IMR-90 (cell line): ENCODE measurements around the gene UST. TPM values are rescaled to one million over a fixed set of nuclear protein-coding genes. Genes with fewer than 3 reads are reported as not detected.

ENCODE experiments used
- ATAC-seq: fragments of 200-7000 bp; cut with Tn5 transposase; 2 replicates; pipeline ENCODE4 v1.9.1; 2020; ENCODE audit warnings: low read depth, mild to moderate bottlenecking, moderate library complexity
- BruUV-seq: library from RNA; stranded (reverse); fragments of 400-500 nt; replicated peaks from 2 replicates; lab custom pipeline; 2021; lab: Mats Ljungman, UMichigan
- CTCF ChIA-PET: fragments of 300-600 bp; formaldehyde crosslinking; extraction: SDS; loops from one replicate; lab custom pipeline; 2021; ENCODE audit warnings: antibody characterized with exemption; lab: Yijun Ruan, JAX
- POLR2A ChIA-PET: fragments of 300-600 bp; sonication (Branson Sonifier 250); formaldehyde crosslinking; loops from one replicate; lab custom pipeline; 2022; ENCODE audit warnings: antibody characterized with exemption; ENCODE audit not compliant: unreplicated experiment; lab: Charles Lee
- DNase-seq: peaks from one replicate; pipeline ENCODE4 v3.0.0; 2013
- H2AFZ ChIP-seq: replicated peaks from 2 replicates; pipeline ENCODE3; 2013; ENCODE audit warnings: low read length, mild to moderate bottlenecking; ENCODE audit not compliant: poor library complexity
- H2AK5ac ChIP-seq: 2 replicates; pipeline ENCODE4 v1.6.1; 2013; ENCODE audit warnings: low read depth, low read length, inconsistent platforms
- H2AK9ac ChIP-seq: replicated peaks from 2 replicates; pipeline ENCODE3; 2013; ENCODE audit warnings: mild to moderate bottlenecking, low read depth, low read length, moderate library complexity; ENCODE audit not compliant: poor library complexity
- H2BK120ac ChIP-seq: 2 replicates; pipeline ENCODE4 v1.6.1; 2013; ENCODE audit warnings: low read depth, low read length, inconsistent platforms
- H2BK15ac ChIP-seq: 3 replicates; pipeline ENCODE4 v1.6.1; 2013; ENCODE audit warnings: low read depth, low read length, inconsistent platforms
- H2BK20ac ChIP-seq: 2 replicates; pipeline ENCODE4 v1.6.1; 2013; ENCODE audit warnings: low read depth, mild to moderate bottlenecking, inconsistent platforms, low read length, moderate library complexity
- H2BK5ac ChIP-seq: 2 replicates; pipeline ENCODE4 v1.6.1; 2013; ENCODE audit warnings: mild to moderate bottlenecking, low read depth, low read length, inconsistent platforms; ENCODE audit not compliant: poor library complexity, severe bottlenecking
- H3K14ac ChIP-seq: replicated peaks from 2 replicates; pipeline ENCODE4 v1.6.1; 2013; ENCODE audit warnings: low read depth, low read length, inconsistent platforms
- H3K18ac ChIP-seq: 2 replicates; pipeline ENCODE4 v1.6.1; 2013; ENCODE audit warnings: low read depth, low read length, control low read depth
- H3K23ac ChIP-seq: 2 replicates; pipeline ENCODE4 v1.6.1; 2013; ENCODE audit warnings: low read depth, low read length, inconsistent platforms
- H3K27ac ChIP-seq: 2 replicates; pipeline ENCODE4 v1.5.1; 2013; ENCODE audit warnings: mild to moderate bottlenecking, control low read depth, low read length; ENCODE audit not compliant: insufficient read depth
- H3K27me3 ChIP-seq: 2 replicates; pipeline ENCODE4 v1.6.1; 2013; ENCODE audit warnings: low read length; ENCODE audit not compliant: control insufficient read depth, insufficient read depth
- H3K36me3 ChIP-seq: 2 replicates; pipeline ENCODE4 v1.6.1; 2013; ENCODE audit warnings: low read length, mixed read lengths; ENCODE audit not compliant: control insufficient read depth, insufficient read depth
- H3K4ac ChIP-seq: 2 replicates; pipeline ENCODE4 v1.6.1; 2013; ENCODE audit warnings: low read depth, low read length, inconsistent platforms
- H3K4me1 ChIP-seq: 2 replicates; pipeline ENCODE4 v1.6.1; 2013; ENCODE audit warnings: low read length, mixed read lengths; ENCODE audit not compliant: control insufficient read depth, insufficient read depth
- H3K4me2 ChIP-seq: 2 replicates; pipeline ENCODE4 v1.6.1; 2013; ENCODE audit warnings: low read depth, mild to moderate bottlenecking, control low read depth, low read length, moderate library complexity
- H3K4me3 ChIP-seq: 2 replicates; pipeline ENCODE4 v1.5.1; 2013; ENCODE audit warnings: low read depth, mild to moderate bottlenecking, control low read depth, low read length, moderate library complexity; ENCODE audit not compliant: insufficient read depth
- H3K56ac ChIP-seq: 2 replicates; pipeline ENCODE4 v1.6.1; 2013; ENCODE audit warnings: low read length, inconsistent platforms; ENCODE audit not compliant: insufficient read depth; ENCODE audit errors: extremely low read depth
- H3K79me1 ChIP-seq, 2 experiments: 2 replicates each; pipeline ENCODE4 v1.6.1; 2013; ENCODE audit warnings: low read length in 2 of 2, inconsistent platforms in 1 of 2, low read depth in 1 of 2
- H3K9ac ChIP-seq: 2 replicates; pipeline ENCODE4 v1.6.1; 2013; ENCODE audit warnings: low read depth, low read length, control low read depth
- H3K9me1 ChIP-seq: 2 replicates; pipeline ENCODE4 v1.6.1; 2013; ENCODE audit warnings: low read length, inconsistent platforms; ENCODE audit not compliant: insufficient read depth
- H3K9me3 ChIP-seq: 2 replicates; pipeline ENCODE4 v1.6.1; 2013; ENCODE audit warnings: low read length; ENCODE audit not compliant: control insufficient read depth, insufficient read depth
- H4K20me1 ChIP-seq: 2 replicates; pipeline ENCODE4 v1.6.1; 2013; ENCODE audit warnings: low read length, inconsistent platforms; ENCODE audit not compliant: insufficient read depth
- H4K5ac ChIP-seq: 2 replicates; pipeline ENCODE4 v1.6.1; 2013; ENCODE audit warnings: mild to moderate bottlenecking, low read depth, low read length, control low read depth
- H4K8ac ChIP-seq, 2 experiments: 2 replicates each; pipeline ENCODE4 v1.6.1; 2013; ENCODE audit warnings: low read depth in 2 of 2, low read length in 2 of 2, control low read depth in 1 of 2, inconsistent platforms in 1 of 2
- H4K91ac ChIP-seq: 2 replicates; pipeline ENCODE4 v1.6.1; 2013; ENCODE audit warnings: low read depth, low read length, inconsistent platforms; ENCODE audit not compliant: insufficient read depth
- BHLHE40 ChIP-seq: fragments of 150-350 bp; IDR thresholded peaks from 2 replicates; pipeline ENCODE4 v1.6.1; 2016; ENCODE audit warnings: mild to moderate bottlenecking, low read depth, low read length
- CEBPB ChIP-seq: IDR thresholded peaks from 2 replicates; pipeline ENCODE4 v1.6.1; 2012; ENCODE audit warnings: low read depth, low read length, improper control_type of control experiment
- CTCF ChIP-seq: conservative IDR thresholded peaks from 2 replicates; pipeline ENCODE4 v1.5.1; 2012; ENCODE audit warnings: mild to moderate bottlenecking, low read depth, low read length, improper control_type of control experiment
- ELK1 ChIP-seq: fragments of 150-350 bp; IDR thresholded peaks from 2 replicates; pipeline ENCODE4 v1.6.1; 2016; ENCODE audit warnings: low read depth, mild to moderate bottlenecking, low read length, moderate library complexity, borderline replicate concordance
- MAZ ChIP-seq: IDR thresholded peaks from 2 replicates; pipeline ENCODE4 v1.6.1; 2012; ENCODE audit warnings: low read depth, mild to moderate bottlenecking, low read length, improper control_type of control experiment, moderate library complexity, borderline replicate concordance
- NFE2L2 ChIP-seq: fragments of 150-350 bp; IDR thresholded peaks from 2 replicates; pipeline ENCODE4 v1.6.1; 2016; ENCODE audit warnings: low read depth, mild to moderate bottlenecking, low read length
- POLR2A ChIP-seq: IDR thresholded peaks from 2 replicates; pipeline ENCODE4 v1.6.1; 2012; ENCODE audit warnings: mild to moderate bottlenecking, low read depth, low read length
- RAD21 ChIP-seq: IDR thresholded peaks from 2 replicates; pipeline ENCODE4 v1.6.1; 2012; ENCODE audit warnings: low read length, improper control_type of control experiment
- RCOR1 ChIP-seq: IDR thresholded peaks from 2 replicates; pipeline ENCODE4 v1.6.1; 2012; ENCODE audit warnings: mild to moderate bottlenecking, low read length, improper control_type of control experiment; ENCODE audit not compliant: insufficient replicate concordance
- RFX5 ChIP-seq: IDR thresholded peaks from 2 replicates; pipeline ENCODE4 v1.8.0; 2012; ENCODE audit warnings: low read depth, mild to moderate bottlenecking, low read length, moderate library complexity
- SMC3 ChIP-seq: fragments of 150-350 bp; IDR thresholded peaks from 2 replicates; pipeline ENCODE4 v1.6.1; 2016; ENCODE audit warnings: low read depth, mild to moderate bottlenecking, antibody characterized with exemption, low read length, moderate library complexity
- USF2 ChIP-seq: fragments of 150-350 bp; IDR thresholded peaks from 2 replicates; pipeline ENCODE4 v1.6.1; 2017; ENCODE audit warnings: mild to moderate bottlenecking, antibody characterized with exemption, low read length, low read depth
- WGBS, 2 experiments: methylation state at CpG; one replicate each; pipeline versions ENCODE4 v1.1.5 to v1.1.7; 2013; ENCODE audit warnings: missing lambda C conversion rate in 2 of 2; ENCODE audit not compliant: insufficient read length in 1 of 2; ENCODE audit errors: extremely low coverage in 2 of 2; 5-methylcytosine and 5-hydroxymethylcytosine counted together
- dilution Hi-C: fragments of 300-500 bp; cut with HindIII; formaldehyde crosslinking; loops from one replicate; pipeline ENCODE4 v1.14.3; 2018; ENCODE audit warnings: low sequenced_read_pairs; ENCODE audit not compliant: unreplicated experiment
- in situ Hi-C: fragments of 300-500 bp; cut with MboI; formaldehyde crosslinking; loops from 3 replicates; pipeline ENCODE4 v1.14.3; 2019; ENCODE audit warnings: low sequenced_read_pairs, inconsistent platforms, mixed read lengths
- intact Hi-C: fragments of 100-400 bp; cut with micrococcal nuclease; formaldehyde crosslinking; loops from 2 replicates; pipeline ENCODE4 v1.10.0; 2022
- polyA plus RNA-seq, 3 experiments: library from polyadenylated mRNA; depleted of rRNA; stranded (reverse); fragments of >200 nt; gene quantifications; 2 replicates each; pipeline ENCODE4 v1.2.3, GENCODE V29; 2012; ENCODE audit warnings: low replicate concordance in 1 of 3
- total RNA-seq: library from RNA; depleted of rRNA; stranded (reverse); fragments of >200 nt; gene quantifications from 2 replicates; pipeline ENCODE4 v1.2.3, GENCODE V29; 2012

The UST gene
- total and polyA plus RNA-seq, 2 of the 4 experiments (the other 2 are of a cell fraction), result 7.7 to 13.8 TPM

GRCh38 chr6:149098700-149099276 is 352.0 kb downstream of the UST start:
- no peak overlapping the region for H3K23ac ChIP-seq
- no peak overlapping the region for H2AFZ ChIP-seq
- ChIA-PET POLR2A (no interaction called here), CTCF (no interaction called here)
- H3K9ac ChIP-seq, result no peak overlapping the region
- WGBS, 2 experiments, result no CpG with 5 or more reads among the region's 4 CpGs
- no peak overlapping the region for H3K56ac ChIP-seq
- no peak overlapping the region for H3K4me3 ChIP-seq
- dilution Hi-C loops (no loop called here), intact Hi-C loops (no loop called here), in situ Hi-C loops (no loop called here)
- no peak for TF ChIP-seq CTCF
- TF ChIP-seq BHLHE40, result no peak
- no peak for TF ChIP-seq CEBPB
- TF ChIP-seq USF2, result no peak
- TF ChIP-seq RAD21, result no peak
- TF ChIP-seq ELK1, result no peak
- TF ChIP-seq SMC3, result no peak
- no peak for TF ChIP-seq POLR2A
- no peak for TF ChIP-seq RCOR1
- TF ChIP-seq NFE2L2, result no peak
- no peak for TF ChIP-seq RFX5
- TF ChIP-seq MAZ, result no peak
- no peak overlapping the region for H4K91ac ChIP-seq
- DNase-seq (no peak), ATAC-seq (no peak)
- peaks cover 4% of the 10 kb centered on the region; the same call in 1 of the 2 replicates for H4K20me1 ChIP-seq
- BruUV-seq, result no TSS peak
- H3K4me2 ChIP-seq, result no peak overlapping the region
- peaks cover 10% of the 10 kb centered on the region for H3K4me1 ChIP-seq
- no peak overlapping the region for H3K27ac ChIP-seq
- H4K5ac ChIP-seq, result no peak overlapping the region
- no peak overlapping the region for H3K14ac ChIP-seq
- H4K8ac ChIP-seq, result no peak overlapping the region
- no peaks in the 10 kb centered on the region for H3K79me1 ChIP-seq
- no peak overlapping the region for H3K18ac ChIP-seq
- H3K9me1 ChIP-seq, result peaks cover 4% of the 10 kb centered on the region; the same call in 1 of the 2 replicates
- no peak overlapping the region for H2AK9ac ChIP-seq
- H2BK20ac ChIP-seq, result no peak overlapping the region
- H3K4ac ChIP-seq, result no peak overlapping the region
- H3K9me3 ChIP-seq, result peaks cover 4% of the 10 kb centered on the region
- no peaks in the 10 kb centered on the region for H3K27me3 ChIP-seq
- no peak overlapping the region for H2BK15ac ChIP-seq
- H2BK5ac ChIP-seq, result no peak overlapping the region
- H2BK120ac ChIP-seq, result no peak overlapping the region
- no peak overlapping the region for H2AK5ac ChIP-seq
- H3K36me3 ChIP-seq, result no peaks in the 10 kb centered on the region
